ENCODE results near the gene P2RY6. TPM values are rescaled to one million over a fixed set of nuclear protein-coding genes. Genes with fewer than 3 reads are reported as not detected.

The P2RY6 gene
- total and polyA plus RNA-seq, 2 of the 4 experiments (the other 2 are of a cell fraction), result 0.44 TPM; not detected in 1

DNA sequence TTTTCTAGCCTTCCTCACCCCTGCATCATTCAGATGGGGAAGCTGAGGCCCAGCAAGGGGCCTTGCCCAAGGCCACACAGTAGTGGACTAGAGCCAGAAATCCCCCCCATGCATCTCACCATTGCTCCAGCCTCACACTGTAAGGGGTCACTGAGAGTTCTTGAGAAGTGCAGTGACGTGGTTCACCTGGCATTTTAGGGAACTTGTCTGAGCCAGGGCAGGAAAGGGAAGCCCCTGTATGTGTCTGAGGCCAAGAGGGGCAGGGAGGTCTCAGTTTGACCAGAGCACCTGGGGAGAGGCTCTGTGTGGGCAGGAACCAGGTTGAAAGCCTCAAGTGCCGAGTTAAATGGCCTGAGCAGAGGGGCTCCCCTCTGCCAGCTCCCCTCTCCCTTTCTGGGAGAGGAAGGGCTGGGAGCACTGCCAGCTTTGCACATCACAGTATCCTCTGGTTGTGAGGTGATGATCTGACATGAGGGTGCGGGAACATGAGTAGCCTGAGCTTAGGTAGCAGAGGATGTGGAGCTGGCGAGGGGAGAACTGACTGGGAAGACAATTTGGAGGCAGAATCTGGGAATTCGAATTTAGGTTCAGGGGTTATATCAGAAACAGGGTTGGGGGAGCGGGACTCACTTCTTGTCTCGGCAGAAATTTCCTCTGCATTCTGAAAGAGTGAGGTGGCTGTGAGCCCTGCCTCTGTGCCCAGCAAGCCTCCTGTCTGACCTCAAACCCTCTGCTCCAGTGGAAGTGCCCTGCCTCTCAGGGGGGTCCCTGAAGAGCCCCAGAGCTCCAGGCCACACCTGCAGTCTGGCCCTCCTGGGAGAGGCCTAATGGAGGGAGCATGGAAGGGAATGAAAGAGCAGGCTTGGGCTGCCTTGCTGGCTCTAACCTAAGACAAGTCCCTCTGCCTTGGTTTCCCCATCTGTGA is 50.5 kb downstream of the P2RY6 start:
- peaks cover 19% of the 10 kb centered on the region for H3K36me3 ChIP-seq (ENCODE audit: control insufficient read depth, insufficient read depth, low read length)
- DNase-seq, result peak; percentile 69
- intact Hi-C loops (cut with micrococcal nuclease), result loop anchor here (1.0 kb wide), 1 partner anchor 13 kb away; no protein-coding TSS in a partner anchor

More for the DNA sequence above, 50.5 kb downstream of the P2RY6 start:
- Histone ChIP-seq H3K9me3 (ENCODE audit: control insufficient read depth, insufficient read depth, low read length) (no peaks in the 10 kb centered on the region), H3K18ac (ENCODE audit: low read depth, low read length) (peak overlapping the region; percentile 55), H4K91ac (ENCODE audit: insufficient read depth, low read depth, low read length) (peak overlapping the region; percentile 87), H3K79me1 (ENCODE audit: low read depth in 1 of 2, low read length in 2 of 2) (peaks cover 29 to 87% of the 10 kb centered on the region in 2 experiments; a peak in 3 of 4 replicates), H3K27ac (ENCODE audit: insufficient read depth, low read length) (peak overlapping the region; percentile 98), H3K56ac (ENCODE audit: extremely low read depth, insufficient read depth, low read length) (peak overlapping the region; percentile 78), H2AK9ac (replicated peaks; ENCODE audit: low read depth, low read length, poor library complexity) (peak overlapping the region; percentile 66), H3K23ac (ENCODE audit: low read depth, low read length) (peak overlapping the region; percentile 96), H3K14ac (replicated peaks; ENCODE audit: low read depth, low read length) (peak overlapping the region; percentile 90), H3K4me2 (ENCODE audit: low read depth, low read length) (peak overlapping the region; percentile 29), H3K9me1 (ENCODE audit: insufficient read depth, low read length) (peaks cover 42% of the 10 kb centered on the region), H3K27me3 (ENCODE audit: control insufficient read depth, insufficient read depth, low read length) (no peaks in the 10 kb centered on the region), H3K4ac (ENCODE audit: low read depth, low read length) (peak overlapping the region; percentile 96), H2BK120ac (ENCODE audit: low read depth, low read length) (peak overlapping the region; percentile 91), H3K9ac (ENCODE audit: low read depth, low read length) (peak overlapping the region; percentile 29), H4K5ac (ENCODE audit: low read depth, low read length) (peak overlapping the region; percentile 32), H4K8ac (ENCODE audit: low read depth in 2 of 2, low read length in 2 of 2) (peak overlapping the region; percentile 84 to 90), H2AFZ (replicated peaks; ENCODE audit: low read length, poor library complexity) (peak overlapping the region; percentile 58), H3K4me3 (ENCODE audit: insufficient read depth, low read depth, low read length) (no peak overlapping the region), H4K20me1 (ENCODE audit: insufficient read depth, low read length) (peaks cover 62% of the 10 kb centered on the region), H2AK5ac (ENCODE audit: low read depth, low read length) (peak overlapping the region; percentile 95), H2BK15ac (ENCODE audit: low read depth, low read length) (peak overlapping the region; percentile 67), H2BK5ac (ENCODE audit: low read depth, low read length, poor library complexity, severe bottlenecking) (peak overlapping the region; percentile 92), H2BK20ac (ENCODE audit: low read depth, low read length) (peak overlapping the region; percentile 83), H3K4me1 (ENCODE audit: control insufficient read depth, insufficient read depth, low read length) (peaks cover 72% of the 10 kb centered on the region)
- no TSS peak for BruUV-seq (replicated peaks)
- dilution Hi-C loops (cut with HindIII; ENCODE audit: low sequenced_read_pairs, unreplicated experiment), result no loop called here
- ATAC-seq (ENCODE audit: low read depth), result 0 out of 2 replicates have a peak, but pooled peaks have one; percentile 0
- in situ Hi-C loops (cut with MboI; ENCODE audit: low sequenced_read_pairs), result no loop called here
- 47% methylated on average over 3 of the region's 7 CpGs; no CpG with 5 or more reads in 1 of the 2 experiments for WGBS, 2 experiments (ENCODE audit: extremely low coverage in 2 of 2, insufficient read length in 1 of 2)
- ChIA-PET CTCF (interaction anchor here (0.8 to 2.0 kb wide), 3 partner anchors 11 to 13 kb away, joined by 3 to 7 read pairs (median 3); no protein-coding TSS in a partner anchor), POLR2A (ENCODE audit: unreplicated experiment) (no interaction called here)
- TF ChIP-seq, protein P1, sequence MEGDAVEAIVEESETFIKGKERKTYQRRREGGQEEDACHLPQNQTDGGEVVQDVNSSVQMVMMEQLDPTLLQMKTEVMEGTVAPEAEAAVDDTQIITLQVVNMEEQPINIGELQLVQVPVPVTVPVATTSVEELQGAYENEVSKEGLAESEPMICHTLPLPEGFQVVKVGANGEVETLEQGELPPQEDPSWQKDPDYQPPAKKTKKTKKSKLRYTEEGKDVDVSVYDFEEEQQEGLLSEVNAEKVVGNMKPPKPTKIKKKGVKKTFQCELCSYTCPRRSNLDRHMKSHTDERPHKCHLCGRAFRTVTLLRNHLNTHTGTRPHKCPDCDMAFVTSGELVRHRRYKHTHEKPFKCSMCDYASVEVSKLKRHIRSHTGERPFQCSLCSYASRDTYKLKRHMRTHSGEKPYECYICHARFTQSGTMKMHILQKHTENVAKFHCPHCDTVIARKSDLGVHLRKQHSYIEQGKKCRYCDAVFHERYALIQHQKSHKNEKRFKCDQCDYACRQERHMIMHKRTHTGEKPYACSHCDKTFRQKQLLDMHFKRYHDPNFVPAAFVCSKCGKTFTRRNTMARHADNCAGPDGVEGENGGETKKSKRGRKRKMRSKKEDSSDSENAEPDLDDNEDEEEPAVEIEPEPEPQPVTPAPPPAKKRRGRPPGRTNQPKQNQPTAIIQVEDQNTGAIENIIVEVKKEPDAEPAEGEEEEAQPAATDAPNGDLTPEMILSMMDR (conservative IDR thresholded peaks at IDR 0.05; ENCODE audit: low read depth, low read length), result no peak
- no peak for TF ChIP-seq FOS (IDR thresholded peaks at IDR 0.05; ENCODE audit: low read depth, low read length)
- no peak for TF ChIP-seq CHD1 (IDR thresholded peaks at IDR 0.05; ENCODE audit: low read depth, low read length)
- TF ChIP-seq RAD21 (IDR thresholded peaks at IDR 0.05; ENCODE audit: low read length), result no peak
- TF ChIP-seq, protein P2, sequence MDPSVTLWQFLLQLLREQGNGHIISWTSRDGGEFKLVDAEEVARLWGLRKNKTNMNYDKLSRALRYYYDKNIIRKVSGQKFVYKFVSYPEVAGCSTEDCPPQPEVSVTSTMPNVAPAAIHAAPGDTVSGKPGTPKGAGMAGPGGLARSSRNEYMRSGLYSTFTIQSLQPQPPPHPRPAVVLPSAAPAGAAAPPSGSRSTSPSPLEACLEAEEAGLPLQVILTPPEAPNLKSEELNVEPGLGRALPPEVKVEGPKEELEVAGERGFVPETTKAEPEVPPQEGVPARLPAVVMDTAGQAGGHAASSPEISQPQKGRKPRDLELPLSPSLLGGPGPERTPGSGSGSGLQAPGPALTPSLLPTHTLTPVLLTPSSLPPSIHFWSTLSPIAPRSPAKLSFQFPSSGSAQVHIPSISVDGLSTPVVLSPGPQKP (IDR thresholded peaks at IDR 0.05; ENCODE audit: borderline replicate concordance, low read depth, low read length), result no peak

All from IMR-90 (cell line).